K562 (cell line): ENCODE measurements around the gene FOSL2. TPM values are rescaled to one million over a fixed set of nuclear protein-coding genes. Genes with fewer than 3 reads are reported as not detected.

Experiments
- CBX1 ChIP-seq: sonication (generic); IDR thresholded peaks from 2 replicates; pipeline ENCODE4 v1.6.1; 2016; ENCODE audit warnings: antibody characterized with exemption, low read depth, mild to moderate bottlenecking
- DLX4 ChIP-seq: fragments of 250-450 bp; sonication (Bioruptor Pico); IDR thresholded peaks from 2 replicates; pipeline ENCODE4 v1.6.1; 2021; ENCODE audit warnings: mild to moderate bottlenecking
- ELF4 ChIP-seq: fragments of 450-650 bp; formaldehyde crosslinking; IDR thresholded peaks from 2 replicates; pipeline ENCODE4 v1.4.0; 2022; ENCODE audit warnings: missing genetic modification characterization
- EZH2 ChIP-seq: IDR thresholded peaks from 2 replicates; pipeline ENCODE4 v1.6.1; 2012; ENCODE audit warnings: low read depth, mild to moderate bottlenecking, inconsistent platforms, low read length, borderline replicate concordance
- MBD1 ChIP-seq: fragments of 250-450 bp; sonication (Bioruptor Pico); IDR thresholded peaks from 2 replicates; pipeline ENCODE4 v1.8.0; 2022; ENCODE audit warnings: inconsistent platforms
- MNT ChIP-seq, 2 experiments: fragments of 450-650 bp; conservative IDR thresholded peaks; 2 replicates each; pipeline ENCODE4 v1.6.1; 2017; ENCODE audit warnings: mild to moderate bottlenecking in 2 of 2, moderate library complexity in 2 of 2
- MXD1 ChIP-seq: fragments of 250-450 bp; sonication (Bioruptor Pico); IDR thresholded peaks from 2 replicates; pipeline ENCODE4 v1.8.0; 2021; ENCODE audit warnings: borderline replicate concordance, mild to moderate bottlenecking, moderate library complexity; ENCODE audit not compliant: poor library complexity, severe bottlenecking
- NCOA6 ChIP-seq: fragments of 450-650 bp; IDR thresholded peaks from 2 replicates; pipeline ENCODE4 v1.6.1; 2017; ENCODE audit warnings: mild to moderate bottlenecking
- RBFOX2 ChIP-seq: fragments of 200-400 bp; formaldehyde crosslinking; IDR thresholded peaks from 2 replicates; pipeline ENCODE4 v1.6.1; 2017; ENCODE audit warnings: low read depth, mild to moderate bottlenecking, low read length, moderate library complexity
- RFX1 ChIP-seq: fragments of 450-650 bp; IDR thresholded peaks from 2 replicates; pipeline ENCODE4 v1.6.1; 2016; ENCODE audit warnings: mild to moderate bottlenecking, moderate library complexity
- SIN3A ChIP-seq, 2 experiments: fragments of 150-350 bp in 1 of 2; IDR thresholded peaks; 2 replicates each; pipeline ENCODE4 v1.6.1; 2011 to 2016; ENCODE audit warnings: borderline replicate concordance in 2 of 2, low read depth in 2 of 2, low read length in 2 of 2, mild to moderate bottlenecking in 2 of 2, moderate library complexity in 2 of 2; ENCODE audit not compliant: control insufficient read depth in 1 of 2
- STAG1 ChIP-seq: sonication (generic); formaldehyde crosslinking; IDR thresholded peaks from 2 replicates; pipeline ENCODE4 v1.5.0; 2020; ENCODE audit warnings: missing genetic modification reagents, borderline replicate concordance
- ZBTB7A ChIP-seq: IDR thresholded peaks from 2 replicates; pipeline ENCODE4 v1.6.1; 2011; ENCODE audit warnings: low read depth, mild to moderate bottlenecking, low read length, moderate library complexity, borderline replicate concordance; ENCODE audit not compliant: control insufficient read depth
- ZC3H8 ChIP-seq: fragments of 450-650 bp; IDR thresholded peaks from 2 replicates; pipeline ENCODE4 v1.6.1; 2017
- ZNF274 ChIP-seq: IDR thresholded peaks from 2 replicates; pipeline ENCODE4 v1.6.1; 2011; ENCODE audit warnings: low read depth, mild to moderate bottlenecking, low read length, moderate library complexity, borderline replicate concordance
- ZNF354B ChIP-seq: fragments of 250-450 bp; sonication (Bioruptor Pico); IDR thresholded peaks from 2 replicates; pipeline ENCODE4 v1.4.0; 2020
- ZNF592 ChIP-seq: fragments of 450-650 bp; IDR thresholded peaks from 2 replicates; pipeline ENCODE4 v1.6.1; 2017; ENCODE audit warnings: antibody characterized with exemption, mild to moderate bottlenecking
- ZNF766 ChIP-seq: fragments of 200-800 bp; sonication (Bioruptor generic); conservative IDR thresholded peaks from 2 replicates; pipeline ENCODE4 v1.6.1; 2016; ENCODE audit warnings: missing genetic modification characterization, missing compliant biosample characterization
- polyA plus RNA-seq, 8 experiments: library from polyadenylated mRNA; depleted of rRNA in 4 of 8; stranded (reverse) in 5 of 8; unstranded in 3 of 8; fragments of >200 nt; fragmentation: Nextera tagmentation in 2 of 8; fragmentation: Illumina TruSeq in 1 of 8; extraction: Ambion mirVana in 2 of 8; extraction: Trizol in 1 of 8; gene quantifications; 2 replicates each; pipeline versions ENCODE4 v1.2.1 to v1.2.3, GENCODE V29; 2011 to 2014; ENCODE audit warnings: inconsistent platforms in 1 of 8, missing spikeins in 1 of 8
- total RNA-seq, 7 experiments: library from RNA; depleted of rRNA in 6 of 7; stranded (reverse); fragments of >200 nt in 6 of 7; fragmentation: Illumina TruSeq in 2 of 7; extraction: Trizol in 2 of 7; gene quantifications; 2 replicates each; pipeline versions ENCODE4 v1.2.1 to v1.2.3, GENCODE V29; 2011 to 2021; ENCODE audit warnings: low replicate concordance in 1 of 7

Gene FOSL2
- total and polyA plus RNA-seq, 9 of the 15 experiments (the other 6 are each of a cell fraction or from before 2014, with no cell fraction given), result 0.04 to 2.9 (median 0.80) TPM

GRCh38 chr2:28359222-28360057, 33.2 kb upstream of the FOSL2 start (continued):
- peak; percentile 66; the same call in 1 of the 2 replicates for TF ChIP-seq ELF4 (CRISPR knock-in tag)
- no peak for TF ChIP-seq ZC3H8
- TF ChIP-seq STAG1 (CRISPR knock-in tag), result no peak
- TF ChIP-seq ZNF274, result no peak
- TF ChIP-seq DLX4, result no peak
- 0 out of 2 replicates have a peak, but pooled peaks have one; percentile 34 for TF ChIP-seq ZNF354B (CRISPR knock-in tag)
- TF ChIP-seq MBD1 (CRISPR knock-in tag), result no peak
- 0 out of 2 replicates have a peak, but pooled peaks have one; percentile 8 for TF ChIP-seq CBX1
- peak; percentile 77 to 89 for TF ChIP-seq MNT (conservative IDR thresholded peaks at IDR 0.05)
- TF ChIP-seq ZNF766 (CRISPR knock-in tag), result peak; percentile 94
- TF ChIP-seq ZNF592, result peak; percentile 96
- no peak for TF ChIP-seq ZBTB7A
- TF ChIP-seq MXD1 (CRISPR knock-in tag), result no peak
- TF ChIP-seq EZH2, result no peak
- no peak for TF ChIP-seq NCOA6
- TF ChIP-seq RFX1, result no peak
- no peak for TF ChIP-seq SIN3A (IDR thresholded peaks at IDR 0.05; ENCODE audit: borderline replicate concordance in 2 of 2, control insufficient read depth in 1 of 2, low read depth in 2 of 2, low read length in 2 of 2)
- peak; percentile 46 for TF ChIP-seq RBFOX2
